ENCODE results near the gene ARAP2. TPM values are rescaled to one million over a fixed set of nuclear protein-coding genes. Genes with fewer than 3 reads are reported as not detected.

Gene ARAP2
- total and polyA plus RNA-seq, 9 donors = 0.76 to 77.3 (median 5.9) TPM

GRCh38 chr4:36209941-36210649 lies 34.2 kb downstream of the ARAP2 start:
- H3K9me3 ChIP-seq = no peaks in the 10 kb centered on the region
- H3K27me3 ChIP-seq = no peaks in the 10 kb centered on the region
- H3K36me3 ChIP-seq = no peaks in the 10 kb centered on the region
- H3K4me3 ChIP-seq = no peak overlapping the region
- intact Hi-C loops (cut with DNase I) = no loop called here
- no peak for DNase-seq
- no peak overlapping the region for H3K27ac ChIP-seq
- TF ChIP-seq POLR2A (IDR thresholded peaks at IDR 0.05) (no peak), EP300 (IDR thresholded peaks at IDR 0.05) (no peak)
- TF ChIP-seq, protein P1, sequence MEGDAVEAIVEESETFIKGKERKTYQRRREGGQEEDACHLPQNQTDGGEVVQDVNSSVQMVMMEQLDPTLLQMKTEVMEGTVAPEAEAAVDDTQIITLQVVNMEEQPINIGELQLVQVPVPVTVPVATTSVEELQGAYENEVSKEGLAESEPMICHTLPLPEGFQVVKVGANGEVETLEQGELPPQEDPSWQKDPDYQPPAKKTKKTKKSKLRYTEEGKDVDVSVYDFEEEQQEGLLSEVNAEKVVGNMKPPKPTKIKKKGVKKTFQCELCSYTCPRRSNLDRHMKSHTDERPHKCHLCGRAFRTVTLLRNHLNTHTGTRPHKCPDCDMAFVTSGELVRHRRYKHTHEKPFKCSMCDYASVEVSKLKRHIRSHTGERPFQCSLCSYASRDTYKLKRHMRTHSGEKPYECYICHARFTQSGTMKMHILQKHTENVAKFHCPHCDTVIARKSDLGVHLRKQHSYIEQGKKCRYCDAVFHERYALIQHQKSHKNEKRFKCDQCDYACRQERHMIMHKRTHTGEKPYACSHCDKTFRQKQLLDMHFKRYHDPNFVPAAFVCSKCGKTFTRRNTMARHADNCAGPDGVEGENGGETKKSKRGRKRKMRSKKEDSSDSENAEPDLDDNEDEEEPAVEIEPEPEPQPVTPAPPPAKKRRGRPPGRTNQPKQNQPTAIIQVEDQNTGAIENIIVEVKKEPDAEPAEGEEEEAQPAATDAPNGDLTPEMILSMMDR (IDR thresholded peaks at IDR 0.05) = no peak
- 45 to 54% (median 49%) methylated on average over 7 of the region's 7 CpGs for WGBS, 3 donors
- H3K4me1 ChIP-seq (ENCODE audit: insufficient read depth) = no peaks in the 10 kb centered on the region

DNA sequence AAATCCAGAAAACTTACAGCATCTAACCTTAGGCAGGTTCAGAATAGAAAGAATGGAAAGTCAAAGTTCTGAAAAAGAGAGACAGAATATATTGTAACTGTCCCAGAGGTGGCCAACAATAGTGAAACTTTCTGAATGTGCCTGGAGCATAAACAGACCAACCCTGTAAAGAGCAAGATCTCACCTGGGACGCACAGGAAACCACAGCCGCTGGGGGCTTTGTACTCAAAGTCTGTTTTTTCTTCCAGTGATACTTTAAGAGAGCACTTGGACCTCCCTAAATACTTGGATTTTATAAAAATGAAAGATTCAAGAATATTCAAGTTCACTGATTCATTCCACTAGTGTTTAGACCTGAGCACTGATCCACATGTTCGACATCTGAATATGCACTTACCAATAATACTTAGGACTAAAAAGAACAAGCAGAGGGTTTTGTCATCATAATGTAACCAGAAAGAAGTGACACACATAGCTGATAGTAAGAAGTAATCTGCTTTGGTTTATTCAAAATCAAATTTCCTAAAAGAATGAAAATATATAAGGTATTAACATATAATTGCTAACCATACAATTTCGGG lies 35.3 kb downstream of the ARAP2 start:
- DNase-seq = no peak
- no peaks in the 10 kb centered on the region for H3K27me3 ChIP-seq
- intact Hi-C loops (cut with DNase I) = no loop called here
- no peaks in the 10 kb centered on the region for H3K9me3 ChIP-seq
- WGBS, 3 donors = 86 to 92% (median 87%) methylated on average over 4 of the region's 4 CpGs
- H3K36me3 ChIP-seq = no peaks in the 10 kb centered on the region
- no peaks in the 10 kb centered on the region for H3K4me1 ChIP-seq (ENCODE audit: insufficient read depth)
- TF ChIP-seq, protein P1 (IDR thresholded peaks at IDR 0.05) = no peak
- no peak for TF ChIP-seq POLR2A (IDR thresholded peaks at IDR 0.05)
- TF ChIP-seq EP300 (IDR thresholded peaks at IDR 0.05) = no peak
- no peak overlapping the region for H3K4me3 ChIP-seq
- H3K27ac ChIP-seq = no peak overlapping the region

DNA sequence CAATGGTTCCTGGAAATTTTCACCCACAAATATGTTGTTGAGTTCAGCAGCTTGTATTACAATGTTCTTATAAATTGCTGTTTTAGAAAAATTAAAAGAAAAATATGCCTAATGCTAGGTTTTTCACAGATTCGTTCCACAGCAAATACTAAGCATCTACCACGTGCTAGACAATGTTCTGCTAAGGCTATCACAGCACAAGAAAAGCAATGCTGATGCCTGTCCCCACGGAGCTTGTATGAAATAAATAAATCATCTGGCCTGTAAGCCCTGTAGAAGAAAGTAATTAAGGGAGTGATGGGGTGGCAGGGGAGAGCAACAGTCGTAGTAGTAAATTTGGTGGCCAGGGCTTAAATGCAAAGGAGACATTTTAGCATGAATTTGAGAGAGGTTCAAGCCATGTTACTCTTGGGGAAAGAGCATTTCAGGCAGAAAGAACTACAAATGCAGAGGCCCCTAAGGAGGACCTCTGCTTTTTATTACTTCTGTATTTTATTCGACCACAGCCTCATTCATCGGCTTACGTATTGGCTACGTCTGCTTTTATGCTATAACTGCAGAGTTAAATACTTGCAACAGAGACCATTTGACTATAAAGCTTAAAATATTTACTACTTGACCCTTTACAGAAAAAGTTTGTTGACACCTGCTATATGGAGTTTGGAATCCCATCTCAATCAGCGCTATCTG lies 36.3 kb downstream of the ARAP2 start:
- Histone ChIP-seq H3K27me3 (no peaks in the 10 kb centered on the region), H3K4me1 (ENCODE audit: insufficient read depth) (no peaks in the 10 kb centered on the region), H3K9me3 (no peaks in the 10 kb centered on the region), H3K27ac (no peak overlapping the region), H3K4me3 (no peak overlapping the region), H3K36me3 (no peaks in the 10 kb centered on the region)
- no peak for TF ChIP-seq POLR2A (IDR thresholded peaks at IDR 0.05)
- TF ChIP-seq, protein P1 (IDR thresholded peaks at IDR 0.05) = no peak
- intact Hi-C loops (cut with DNase I) = no loop called here
- no peak for DNase-seq
- WGBS, 3 donors = 76 to 80% (median 78%) methylated on average over 9 of the region's 9 CpGs

DNA sequence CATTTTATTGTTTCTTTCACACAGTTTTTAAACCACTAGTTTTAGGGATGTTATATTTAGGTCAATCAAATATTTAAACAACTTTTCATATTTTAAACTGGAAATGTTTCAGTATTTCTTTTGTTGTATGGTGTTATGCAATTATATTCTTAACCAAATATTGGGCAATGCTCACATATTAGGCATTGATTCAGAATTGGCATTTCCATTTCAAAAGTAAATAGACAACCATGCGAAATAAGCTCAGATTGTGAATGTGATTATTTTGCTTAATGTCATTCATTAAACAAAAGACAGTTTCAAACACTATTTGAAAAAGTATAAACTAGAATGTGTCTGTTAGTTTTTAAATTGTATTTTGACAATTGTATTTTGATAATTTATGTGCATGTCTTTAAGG lies 36.9 kb downstream of the ARAP2 start:
- intact Hi-C loops (cut with DNase I) = no loop called here
- Histone ChIP-seq H3K4me3 (no peak overlapping the region), H3K4me1 (ENCODE audit: insufficient read depth) (no peaks in the 10 kb centered on the region), H3K27ac (no peak overlapping the region), H3K27me3 (no peaks in the 10 kb centered on the region), H3K9me3 (no peaks in the 10 kb centered on the region), H3K36me3 (no peaks in the 10 kb centered on the region)
- WGBS, 3 donors = 86 to 97% (median 93%) methylated on average over 1 of the region's 1 CpG
- TF ChIP-seq EP300 (IDR thresholded peaks at IDR 0.05) (no peak), POLR2A (IDR thresholded peaks at IDR 0.05) (no peak)
- TF ChIP-seq, protein P1 (IDR thresholded peaks at IDR 0.05) = no peak
- DNase-seq = no peak
